ENCODE results near the gene TRA2B. TPM values are rescaled to one million over a fixed set of nuclear protein-coding genes. Genes with fewer than 3 reads are reported as not detected.

The TRA2B gene
- total RNA-seq, 4 donors from 2014 or later = 91.2 to 170 (median 124) TPM

DNA sequence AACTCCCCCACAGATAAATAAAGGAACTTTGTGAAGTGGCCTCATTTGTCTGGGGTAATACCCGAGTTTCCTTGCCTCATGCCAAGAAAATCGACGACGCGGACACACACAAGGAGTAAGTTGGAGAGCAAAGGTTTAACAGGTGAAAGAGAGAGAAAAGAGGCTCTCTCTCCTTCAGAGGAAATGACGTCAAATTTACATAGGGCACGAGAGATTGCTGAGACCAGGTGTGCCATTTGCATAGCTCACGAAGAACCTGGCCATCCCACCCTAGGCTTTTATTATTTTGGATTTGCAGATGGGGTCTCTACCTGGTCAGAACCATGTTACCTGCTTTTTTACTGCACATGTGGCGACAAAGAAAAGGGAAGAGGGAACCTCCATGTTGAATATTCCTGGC lies 63.7 kb downstream of the TRA2B start:
- no peak overlapping the region for H3K4me3 ChIP-seq (ENCODE audit: low read depth, poor library complexity, severe bottlenecking)
- no peak for TF ChIP-seq POLR2A (IDR thresholded peaks at IDR 0.05)
- TF ChIP-seq, protein P1, sequence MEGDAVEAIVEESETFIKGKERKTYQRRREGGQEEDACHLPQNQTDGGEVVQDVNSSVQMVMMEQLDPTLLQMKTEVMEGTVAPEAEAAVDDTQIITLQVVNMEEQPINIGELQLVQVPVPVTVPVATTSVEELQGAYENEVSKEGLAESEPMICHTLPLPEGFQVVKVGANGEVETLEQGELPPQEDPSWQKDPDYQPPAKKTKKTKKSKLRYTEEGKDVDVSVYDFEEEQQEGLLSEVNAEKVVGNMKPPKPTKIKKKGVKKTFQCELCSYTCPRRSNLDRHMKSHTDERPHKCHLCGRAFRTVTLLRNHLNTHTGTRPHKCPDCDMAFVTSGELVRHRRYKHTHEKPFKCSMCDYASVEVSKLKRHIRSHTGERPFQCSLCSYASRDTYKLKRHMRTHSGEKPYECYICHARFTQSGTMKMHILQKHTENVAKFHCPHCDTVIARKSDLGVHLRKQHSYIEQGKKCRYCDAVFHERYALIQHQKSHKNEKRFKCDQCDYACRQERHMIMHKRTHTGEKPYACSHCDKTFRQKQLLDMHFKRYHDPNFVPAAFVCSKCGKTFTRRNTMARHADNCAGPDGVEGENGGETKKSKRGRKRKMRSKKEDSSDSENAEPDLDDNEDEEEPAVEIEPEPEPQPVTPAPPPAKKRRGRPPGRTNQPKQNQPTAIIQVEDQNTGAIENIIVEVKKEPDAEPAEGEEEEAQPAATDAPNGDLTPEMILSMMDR (IDR thresholded peaks at IDR 0.05) = no peak
- intact Hi-C loops (cut with DNase I; ENCODE audit: low total_unique reads) = no loop called here
- DNase-seq (ENCODE audit: low spot score in 2 of 2) = no peak
- WGBS, 2 donors = 63 to 68% methylated on average over 9 of the region's 9 CpGs

DNA sequence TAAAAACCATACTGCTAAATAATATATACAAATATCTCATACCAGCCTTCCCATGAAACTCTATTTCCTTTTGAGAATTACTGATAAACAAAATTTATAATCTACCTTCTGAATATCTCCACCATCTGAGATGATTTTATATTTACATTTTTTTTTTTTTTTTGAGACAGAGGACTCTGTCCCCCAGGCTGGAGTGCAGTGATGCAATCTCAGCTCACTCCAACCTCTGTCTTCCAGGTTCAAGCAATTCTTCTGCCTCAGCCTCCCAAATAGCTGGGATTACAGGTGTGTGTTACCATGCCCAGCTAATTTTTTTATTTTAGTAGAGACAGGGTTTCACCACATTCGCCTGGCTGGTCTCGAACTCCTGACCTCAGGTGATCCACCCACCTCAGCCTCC lies 70.2 kb downstream of the TRA2B start:
- no peak overlapping the region for H3K4me3 ChIP-seq (ENCODE audit: low read depth, poor library complexity, severe bottlenecking)
- DNase-seq (ENCODE audit: low spot score in 2 of 2) = no peak
- no peak for TF ChIP-seq POLR2A (IDR thresholded peaks at IDR 0.05)
- TF ChIP-seq, protein P1 (IDR thresholded peaks at IDR 0.05) = no peak
- intact Hi-C loops (cut with DNase I; ENCODE audit: low total_unique reads) = no loop called here
- WGBS, 2 donors = 89 to 91% methylated on average over 2 of the region's 2 CpGs

DNA sequence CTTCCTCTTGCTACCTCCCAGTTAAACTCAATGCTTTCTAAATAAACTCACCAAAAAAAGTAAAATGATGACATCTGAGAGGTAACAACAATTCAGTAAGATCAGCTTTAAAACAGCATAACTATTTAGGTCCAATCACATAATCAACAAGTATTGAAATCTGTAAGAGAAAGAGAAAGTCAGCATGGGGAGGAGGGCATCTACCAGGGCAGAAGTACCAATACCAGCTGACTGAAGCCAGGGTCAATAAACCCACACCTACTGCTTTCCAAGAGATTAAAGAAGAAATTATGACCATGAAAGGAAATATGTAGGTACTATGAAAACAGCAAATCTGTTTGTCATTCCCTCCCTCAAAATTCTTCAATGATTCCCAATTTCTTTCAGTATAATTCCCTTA lies 70.8 kb downstream of the TRA2B start:
- TF ChIP-seq, protein P1 (IDR thresholded peaks at IDR 0.05) = no peak
- no peak for TF ChIP-seq POLR2A (IDR thresholded peaks at IDR 0.05)
- no peak for DNase-seq (ENCODE audit: low spot score in 2 of 2)
- intact Hi-C loops (cut with DNase I; ENCODE audit: low total_unique reads) = no loop called here
- no peak overlapping the region for H3K4me3 ChIP-seq (ENCODE audit: low read depth, poor library complexity, severe bottlenecking)

DNA sequence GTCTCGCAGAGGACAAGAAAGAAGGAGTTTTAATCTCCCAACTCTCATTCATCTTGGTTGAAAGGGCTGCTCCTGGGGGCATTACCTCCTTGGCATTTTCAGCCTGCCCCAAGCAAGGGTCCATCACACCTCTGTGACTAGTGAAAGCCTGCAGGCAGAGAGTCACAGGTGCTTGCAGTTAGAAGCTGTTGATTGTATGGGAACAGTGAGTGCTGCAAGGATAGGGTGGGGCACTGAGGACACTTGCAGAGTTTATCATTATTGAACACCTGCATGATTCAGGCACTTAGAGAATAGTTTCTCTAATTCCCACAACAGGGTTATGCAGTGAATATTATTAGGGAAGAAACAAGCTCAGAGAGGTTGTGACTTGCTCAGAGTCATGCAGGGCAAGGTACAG lies 71.3 kb downstream of the TRA2B start:
- DNase-seq (ENCODE audit: low spot score in 2 of 2) = no peak
- intact Hi-C loops (cut with DNase I; ENCODE audit: low total_unique reads) = no loop called here
- no peak overlapping the region for H3K4me3 ChIP-seq (ENCODE audit: low read depth, poor library complexity, severe bottlenecking)
- WGBS, 2 donors = 91 to 94% methylated on average over 1 of the region's 1 CpG
- no peak for TF ChIP-seq POLR2A (IDR thresholded peaks at IDR 0.05)
- TF ChIP-seq, protein P1 (IDR thresholded peaks at IDR 0.05) = no peak

Other genes with a start within 250 kb of the TRA2B start
- gene IGF2BP2, start 113.0 kb downstream of the TRA2B start, total RNA-seq = 10 to 100 TPM in 2 of 4 donors, 1 to 10 TPM in 2; 5.1 to 29.8 (median 9.3) TPM
- 10 to 100 TPM in 1 of 4 donors, 1 to 10 TPM in 3; 8.1 to 15.3 (median 9.7) TPM for gene ETV5, start 171.1 kb upstream of the TRA2B start, total RNA-seq